Right kidney (tissue), 1 donor: ENCODE measurements around the gene TSHZ2.

Experiments used
- DNase-seq: peaks from one replicate; pipeline ENCODE4 v3.0.0-alpha.2; 2016

The TSHZ2 gene

GRCh38 chr20:53161473-53161872 is 189.3 kb downstream of the TSHZ2 start:
- no peak for DNase-seq

GRCh38 chr20:53162251-53162835 is 190.2 kb downstream of the TSHZ2 start:
- DNase-seq, result peak; percentile 68

- no peak for DNase-seq
Measured at GRCh38 chr20:53163486-53163885, 191.3 kb downstream of the TSHZ2 start.

- no peak for DNase-seq
Measured at GRCh38 chr20:53164072-53164471, 191.9 kb downstream of the TSHZ2 start.

- DNase-seq, result no peak
Measured at GRCh38 chr20:53165452-53165851, 193.3 kb downstream of the TSHZ2 start.

GRCh38 chr20:53168491-53168890 is 196.3 kb downstream of the TSHZ2 start:
- DNase-seq, result no peak

- DNase-seq, result no peak
Measured at GRCh38 chr20:53170196-53170595, 198.0 kb downstream of the TSHZ2 start.

GRCh38 chr20:53171065-53171464 is 198.9 kb downstream of the TSHZ2 start:
- no peak for DNase-seq

- no peak for DNase-seq
Measured at GRCh38 chr20:53174454-53174853, 202.3 kb downstream of the TSHZ2 start.

- DNase-seq, result no peak
Measured at GRCh38 chr20:53175135-53175780, 203.1 kb downstream of the TSHZ2 start.

- DNase-seq, result no peak
Measured at GRCh38 chr20:53176134-53176533, 204.0 kb downstream of the TSHZ2 start.

GRCh38 chr20:53177687-53178086 is 205.5 kb downstream of the TSHZ2 start:
- DNase-seq, result no peak

- no peak for DNase-seq
Measured at GRCh38 chr20:53179749-53180148, 207.6 kb downstream of the TSHZ2 start.

- DNase-seq, result no peak
Measured at GRCh38 chr20:53180928-53181362, 208.8 kb downstream of the TSHZ2 start.

- DNase-seq, result no peak
Measured at GRCh38 chr20:53181866-53182376, 209.8 kb downstream of the TSHZ2 start.

GRCh38 chr20:53183181-53183580 is 211.0 kb downstream of the TSHZ2 start:
- DNase-seq, result no peak

GRCh38 chr20:53186635-53187034 is 214.5 kb downstream of the TSHZ2 start:
- DNase-seq, result no peak

GRCh38 chr20:53187392-53188068 is 215.4 kb downstream of the TSHZ2 start:
- DNase-seq, result peak; percentile 34

GRCh38 chr20:53190225-53190624 is 218.1 kb downstream of the TSHZ2 start:
- DNase-seq, result no peak

GRCh38 chr20:53191957-53192356 is 219.8 kb downstream of the TSHZ2 start:
- DNase-seq, result no peak

GRCh38 chr20:53194306-53195290 is 222.4 kb downstream of the TSHZ2 start:
- no peak for DNase-seq

GRCh38 chr20:53195876-53196610 is 223.9 kb downstream of the TSHZ2 start:
- peak; percentile 25 for DNase-seq
